Trophoblast cell (in vitro differentiated cells and primary cell): ENCODE data around the gene VSIG2.

ENCODE experiments used
- DNase-seq, 2 donors: peaks; one replicate each; pipeline ENCODE4 v3.0.0-alpha.2; 2016
- H2AFZ ChIP-seq: 2 replicates; pipeline ENCODE4 v1.6.1; 2013; ENCODE audit warnings: low read length, moderate library complexity, mild to moderate bottlenecking; ENCODE audit not compliant: insufficient read depth, poor library complexity
- H2AK5ac ChIP-seq: 2 replicates; pipeline ENCODE4 v1.6.1; 2013; ENCODE audit warnings: mild to moderate bottlenecking, low read length
- H2BK120ac ChIP-seq: 2 replicates; pipeline ENCODE4 v1.6.1; 2013; ENCODE audit warnings: low read length, mild to moderate bottlenecking, moderate library complexity; ENCODE audit not compliant: insufficient read depth, poor library complexity
- H2BK12ac ChIP-seq: 2 replicates; pipeline ENCODE4 v1.6.1; 2013; ENCODE audit warnings: mild to moderate bottlenecking, low read length, moderate library complexity
- H2BK5ac ChIP-seq: 2 replicates; pipeline ENCODE4 v1.6.1; 2013; ENCODE audit warnings: low read length, low read depth, moderate library complexity, mild to moderate bottlenecking; ENCODE audit not compliant: poor library complexity
- H3K14ac ChIP-seq: 2 replicates; pipeline ENCODE4 v1.6.1; 2013; ENCODE audit warnings: mild to moderate bottlenecking, low read length
- H3K18ac ChIP-seq: 2 replicates; pipeline ENCODE4 v1.6.1; 2013; ENCODE audit warnings: mild to moderate bottlenecking, low read length
- H3K23ac ChIP-seq: 2 replicates; pipeline ENCODE4 v1.6.1; 2013; ENCODE audit warnings: low read length
- H3K27ac ChIP-seq: 2 replicates; pipeline ENCODE4 v1.5.1; 2013; ENCODE audit warnings: low read depth, mild to moderate bottlenecking, inconsistent platforms, low read length, moderate library complexity
- H3K27me3 ChIP-seq: 2 replicates; pipeline ENCODE4 v1.6.1; 2013; ENCODE audit warnings: inconsistent platforms, mild to moderate bottlenecking, low read length, moderate library complexity; ENCODE audit not compliant: insufficient read depth
- H3K36me3 ChIP-seq, 2 experiments: 1 replicate in 1 of 2; 2 replicates in 1 of 2; pipeline ENCODE4 v1.6.1; 2013; ENCODE audit warnings: low read length in 2 of 2, mild to moderate bottlenecking in 2 of 2, moderate library complexity in 1 of 2; ENCODE audit not compliant: insufficient read depth in 2 of 2, control insufficient read depth in 1 of 2
- H3K4ac ChIP-seq: 2 replicates; pipeline ENCODE4 v1.6.1; 2013; ENCODE audit warnings: low read depth, mild to moderate bottlenecking, low read length, moderate library complexity
- H3K4me1 ChIP-seq, 2 experiments: 1 replicate in 1 of 2; 2 replicates in 1 of 2; pipeline ENCODE4 v1.6.1; 2013; ENCODE audit warnings: low read length in 2 of 2, mild to moderate bottlenecking in 2 of 2, moderate library complexity in 1 of 2; ENCODE audit not compliant: insufficient read depth in 2 of 2, control insufficient read depth in 1 of 2
- H3K4me2 ChIP-seq: 2 replicates; pipeline ENCODE4 v1.6.1; 2013; ENCODE audit warnings: inconsistent platforms, mild to moderate bottlenecking, low read length, moderate library complexity
- H3K4me3 ChIP-seq: 2 replicates; pipeline ENCODE4 v1.5.1; 2013; ENCODE audit warnings: mild to moderate bottlenecking, low read depth, low read length, inconsistent platforms
- H3K79me1 ChIP-seq: one replicate; pipeline ENCODE4 v1.6.1; 2013; ENCODE audit warnings: low read length
- H3K79me2 ChIP-seq: 2 replicates; pipeline ENCODE4 v1.6.1; 2013; ENCODE audit warnings: low read length, mild to moderate bottlenecking; ENCODE audit not compliant: control insufficient read depth, insufficient read depth, poor library complexity
- H3K9ac ChIP-seq: 2 replicates; pipeline ENCODE4 v1.6.1; 2013; ENCODE audit warnings: mild to moderate bottlenecking, low read length
- H3K9me3 ChIP-seq: 2 replicates; pipeline ENCODE4 v1.6.1; 2013; ENCODE audit warnings: low read depth, mild to moderate bottlenecking, control low read depth, inconsistent platforms, low read length; ENCODE audit not compliant: insufficient read depth
- H4K12ac ChIP-seq: 2 replicates; pipeline ENCODE4 v1.6.1; 2013; ENCODE audit warnings: low read depth, mild to moderate bottlenecking, low read length, moderate library complexity
- H4K8ac ChIP-seq: 2 replicates; pipeline ENCODE4 v1.6.1; 2013; ENCODE audit warnings: low read depth, mild to moderate bottlenecking, low read length, moderate library complexity
- H4K91ac ChIP-seq: one replicate; pipeline ENCODE4 v1.6.1; 2013; ENCODE audit warnings: low read depth, mild to moderate bottlenecking, low read length, moderate library complexity
- WGBS: extraction: QIAGEN DNeasy Blood & Tissue Kit; methylation state at CpG from one replicate; pipeline ENCODE4 v1.1.7; 2013; ENCODE audit warnings: missing lambda C conversion rate; ENCODE audit not compliant: insufficient read length, insufficient coverage; ENCODE audit errors: extremely low coverage; 5-methylcytosine and 5-hydroxymethylcytosine counted together

Gene VSIG2

DNA sequence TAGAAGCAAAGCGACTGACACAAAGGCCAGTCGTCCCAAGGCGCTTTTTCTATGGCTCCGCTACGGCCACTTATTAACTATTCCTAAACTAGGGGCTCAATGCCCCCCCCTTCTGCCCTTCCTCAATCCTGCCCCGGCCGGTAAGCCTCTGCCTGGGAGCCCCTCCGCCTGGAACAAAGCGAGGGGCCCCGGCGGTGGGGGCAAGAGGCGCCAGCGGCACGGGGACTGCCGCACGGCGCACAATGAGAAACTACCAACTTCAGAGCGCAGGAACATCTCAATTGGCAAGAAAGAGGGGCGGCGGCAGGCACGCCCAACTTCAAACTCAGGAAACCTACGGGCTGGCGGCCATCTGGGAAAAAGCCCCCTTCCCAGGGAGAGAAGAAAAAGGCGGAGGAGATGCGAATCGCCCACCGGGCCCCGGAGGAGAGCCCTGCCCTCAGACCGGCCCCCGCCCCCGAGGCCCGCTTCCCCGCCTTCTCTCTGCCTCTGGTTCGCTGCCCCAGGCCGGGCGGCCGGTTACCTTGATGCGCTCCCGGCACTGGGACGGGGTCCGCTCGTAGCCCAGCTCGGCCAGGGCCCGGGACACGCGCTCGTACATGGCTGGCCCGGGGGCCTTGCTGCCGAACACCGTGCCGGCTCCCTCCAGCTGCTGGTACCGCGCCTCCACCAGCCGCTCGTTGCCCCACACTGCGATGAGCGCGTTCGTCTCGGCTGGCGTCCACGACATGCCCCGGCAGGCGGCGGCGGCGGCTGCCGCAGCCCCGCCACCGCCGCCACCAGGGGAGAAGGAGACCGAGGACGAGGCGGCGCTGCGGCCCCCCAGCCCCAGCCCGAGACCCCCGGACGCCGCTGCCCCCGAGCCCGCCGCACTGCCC, 47.5 kb upstream of the VSIG2 start:
- Histone ChIP-seq H3K79me2 (peaks cover 16% of the 10 kb centered on the region), H3K79me1 (peaks cover 17% of the 10 kb centered on the region), H3K14ac (peak overlapping the region; percentile 95), H4K8ac (peak overlapping the region; percentile 93), H3K18ac (peak overlapping the region; percentile 95), H2BK12ac (no peak overlapping the region), H2AFZ (peak overlapping the region; percentile 92), H3K9me3 (no peaks in the 10 kb centered on the region), H3K27ac (peak overlapping the region; percentile 71), H4K12ac (peak overlapping the region; percentile 95), H2BK5ac (peak overlapping the region; percentile 76), H3K36me3 (peaks cover 0 to 2% of the 10 kb centered on the region in 2 experiments), H2BK120ac (peak overlapping the region; percentile 84), H3K27me3 (no peaks in the 10 kb centered on the region), H3K4me2 (peak overlapping the region; percentile 78), H3K4me1 (peaks cover 0 to 4% of the 10 kb centered on the region in 2 experiments), H2AK5ac (peak overlapping the region; percentile 84), H3K9ac (peak overlapping the region; percentile 79), H3K4me3 (peak overlapping the region; percentile 96), H3K4ac (peak overlapping the region; percentile 96), H4K91ac (peak overlapping the region; percentile 82), H3K23ac (no peak overlapping the region)
- peak; percentile 57 to 66 for DNase-seq
- WGBS: no CpG with 5 or more reads among the region's 83 CpGs

DNA sequence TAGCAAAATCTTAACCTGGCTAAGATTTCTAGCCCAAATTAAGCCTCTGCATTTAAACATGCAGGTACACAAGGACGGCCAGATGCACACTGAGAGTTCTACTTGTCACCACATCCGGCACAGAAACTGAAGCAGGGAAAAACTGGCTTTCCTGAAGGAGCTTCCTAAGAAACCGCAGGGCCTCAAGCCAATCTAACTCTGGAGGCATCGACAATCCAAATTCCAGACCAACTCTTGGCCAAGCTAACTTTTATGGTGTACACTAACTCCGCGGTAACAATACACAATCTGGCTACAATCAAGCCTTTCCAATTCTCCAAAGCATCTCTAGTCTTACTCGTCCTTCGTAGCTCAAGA, 46.9 kb upstream of the VSIG2 start:
- no CpG with 5 or more reads among the region's 8 CpGs for WGBS
- no peak overlapping the region for H2BK12ac ChIP-seq
- H3K14ac ChIP-seq: peak overlapping the region; percentile 95
- H3K4ac ChIP-seq: peak overlapping the region; percentile 77
- H3K4me1 ChIP-seq: peaks cover 0 to 4% of the 10 kb centered on the region in 2 experiments
- H3K4me3 ChIP-seq: peak overlapping the region; percentile 96
- peaks cover 17% of the 10 kb centered on the region for H3K79me1 ChIP-seq
- peak overlapping the region; percentile 92 for H2AFZ ChIP-seq
- H3K27me3 ChIP-seq: no peaks in the 10 kb centered on the region
- peak overlapping the region; percentile 76 for H2BK5ac ChIP-seq
- H3K18ac ChIP-seq: peak overlapping the region; percentile 95
- peak in 1 of 2 donors; percentile 33 for DNase-seq
- H3K9ac ChIP-seq: peak overlapping the region; percentile 52
- H2BK120ac ChIP-seq: peak overlapping the region; percentile 84
- peak overlapping the region; percentile 95 for H4K12ac ChIP-seq
- H2AK5ac ChIP-seq: no peak overlapping the region
- peak overlapping the region; percentile 93 for H4K8ac ChIP-seq
- no peaks in the 10 kb centered on the region for H3K9me3 ChIP-seq
- peak overlapping the region; percentile 78 for H3K4me2 ChIP-seq
- no peak overlapping the region for H3K27ac ChIP-seq
- H4K91ac ChIP-seq: peak overlapping the region; percentile 82
- no peak overlapping the region for H3K23ac ChIP-seq
- H3K79me2 ChIP-seq: peaks cover 16% of the 10 kb centered on the region
- peaks cover 0 to 2% of the 10 kb centered on the region in 2 experiments for H3K36me3 ChIP-seq

DNA sequence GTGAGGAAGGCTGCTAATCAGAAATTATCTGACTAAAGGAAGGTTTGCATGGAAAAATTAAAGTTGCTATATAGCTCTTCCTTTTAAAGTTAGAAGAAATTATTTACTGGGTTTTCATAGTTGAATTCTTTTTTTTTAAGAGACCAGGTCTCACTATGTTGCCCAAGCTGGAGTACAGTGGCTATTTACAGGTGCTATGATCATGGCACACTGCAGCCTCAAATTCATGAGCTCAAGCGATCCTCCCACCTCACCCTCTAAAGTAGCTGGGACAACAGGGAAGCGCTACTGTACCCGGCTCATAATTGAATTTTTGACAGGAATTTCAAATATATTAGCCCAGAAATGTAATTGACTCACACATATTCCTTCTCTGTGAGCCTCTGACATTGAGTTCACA, 44.3 kb upstream of the VSIG2 start:
- Histone ChIP-seq H2AFZ (no peak overlapping the region), H3K9ac (no peak overlapping the region), H3K27ac (no peak overlapping the region), H2BK120ac (no peak overlapping the region), H3K9me3 (no peaks in the 10 kb centered on the region), H4K91ac (no peak overlapping the region), H2BK5ac (no peak overlapping the region), H4K8ac (no peak overlapping the region), H3K79me2 (peaks cover 16% of the 10 kb centered on the region), H2AK5ac (no peak overlapping the region), H3K27me3 (no peaks in the 10 kb centered on the region), H3K79me1 (peaks cover 17% of the 10 kb centered on the region), H2BK12ac (no peak overlapping the region), H3K4ac (peak overlapping the region; percentile 79), H3K4me1 (peaks cover 0 to 2% of the 10 kb centered on the region in 2 experiments), H3K23ac (no peak overlapping the region), H3K36me3 (peaks cover 0 to 2% of the 10 kb centered on the region in 2 experiments), H3K18ac (no peak overlapping the region), H4K12ac (no peak overlapping the region), H3K14ac (no peak overlapping the region), H3K4me3 (no peak overlapping the region), H3K4me2 (no peak overlapping the region)
- no peak for DNase-seq
- WGBS: no CpG with 5 or more reads among the region's 3 CpGs

DNA sequence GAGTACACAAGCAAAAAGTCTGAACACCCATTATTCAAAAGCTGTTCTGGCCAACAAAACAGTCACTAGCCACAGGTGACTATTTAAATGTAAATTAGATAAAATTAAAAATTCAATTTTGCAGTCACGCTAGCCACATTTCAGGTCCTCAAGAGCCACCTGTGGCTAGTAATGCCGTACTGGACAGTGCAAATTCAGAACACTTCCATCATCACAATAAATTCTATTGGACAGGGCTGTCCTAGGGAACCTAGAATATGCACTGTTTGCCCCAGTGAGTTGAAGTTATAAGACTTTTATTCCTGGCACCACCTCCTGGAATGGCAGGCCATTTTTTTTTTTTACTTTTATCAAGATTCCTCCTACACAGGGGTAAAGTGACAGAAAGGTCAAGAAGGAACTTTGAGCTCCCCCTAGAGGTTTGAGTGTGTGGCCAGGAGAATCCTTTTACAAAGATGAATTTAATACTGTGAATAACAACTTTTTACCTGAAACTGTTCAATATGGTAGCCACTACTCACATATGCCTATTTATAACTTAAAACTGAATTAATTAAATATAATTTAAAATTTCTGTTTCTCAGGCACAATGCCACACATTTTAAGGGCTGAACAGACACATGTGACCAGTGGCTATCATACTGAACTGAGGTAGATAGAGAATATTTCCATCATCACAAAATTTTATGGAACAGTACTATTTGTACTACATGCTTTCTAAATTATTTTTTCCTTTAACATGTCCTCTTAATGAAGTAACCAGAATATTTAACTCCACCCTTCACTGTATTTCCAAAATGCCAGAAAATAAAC, 41.6 kb upstream of the VSIG2 start:
- no peak overlapping the region for H3K23ac ChIP-seq
- WGBS: no CpG with 5 or more reads among the region's 2 CpGs
- no peak overlapping the region for H3K27ac ChIP-seq

More for the DNA sequence above, 41.6 kb upstream of the VSIG2 start:
- H4K91ac ChIP-seq: no peak overlapping the region
- no peak overlapping the region for H3K4me2 ChIP-seq
- H3K4me1 ChIP-seq: no peaks in the 10 kb centered on the region
- no peak overlapping the region for H3K4me3 ChIP-seq
- H4K12ac ChIP-seq: no peak overlapping the region
- H3K14ac ChIP-seq: no peak overlapping the region
- no peak overlapping the region for H2BK5ac ChIP-seq
- H3K9ac ChIP-seq: no peak overlapping the region
- peak; percentile 51 to 91 for DNase-seq
- no peak overlapping the region for H2BK12ac ChIP-seq
- H2BK120ac ChIP-seq: no peak overlapping the region
- H4K8ac ChIP-seq: no peak overlapping the region
- no peaks in the 10 kb centered on the region for H3K27me3 ChIP-seq
- H3K36me3 ChIP-seq: peaks cover 0 to 2% of the 10 kb centered on the region in 2 experiments
- H2AK5ac ChIP-seq: no peak overlapping the region
- no peak overlapping the region for H3K18ac ChIP-seq
- H3K9me3 ChIP-seq: no peaks in the 10 kb centered on the region
- H3K4ac ChIP-seq: no peak overlapping the region
- H3K79me1 ChIP-seq: no peaks in the 10 kb centered on the region
- peaks cover 2% of the 10 kb centered on the region for H3K79me2 ChIP-seq
- H2AFZ ChIP-seq: no peak overlapping the region
